K562 (cell line): ENCODE measurements around the gene MAP7D1. TPM values are rescaled to one million over a fixed set of nuclear protein-coding genes. Genes with fewer than 3 reads are reported as not detected.

Experiments
- KDM1A ChIP-seq, 2 experiments: fragments of 450-650 bp; IDR thresholded peaks; 2 replicates each; pipeline ENCODE4 v1.6.1; 2016; ENCODE audit warnings: mild to moderate bottlenecking in 2 of 2
- NCOA1 ChIP-seq: fragments of 450-650 bp; IDR thresholded peaks from 2 replicates; pipeline ENCODE4 v1.6.1; 2016; ENCODE audit warnings: low read depth
- PHF8 ChIP-seq: fragments of 200-600 bp; sonication (generic); IDR thresholded peaks from 2 replicates; pipeline ENCODE4 v1.6.1; 2012; ENCODE audit warnings: mixed run types, mild to moderate bottlenecking, inconsistent platforms, low read length, moderate library complexity, borderline replicate concordance
- PYGO2 ChIP-seq: fragments of 450-650 bp; IDR thresholded peaks from 2 replicates; pipeline ENCODE4 v1.6.1; 2016; ENCODE audit warnings: mild to moderate bottlenecking, missing genetic modification characterization, moderate library complexity, missing compliant biosample characterization
- SLC30A9 ChIP-seq: fragments of 250-450 bp; sonication (Bioruptor Pico); IDR thresholded peaks from 2 replicates; pipeline ENCODE4 v1.8.0; 2022; ENCODE audit warnings: mild to moderate bottlenecking, moderate library complexity
- SRSF3 ChIP-seq: fragments of 200-400 bp; formaldehyde crosslinking; IDR thresholded peaks from 2 replicates; pipeline ENCODE4 v1.6.1; 2016; ENCODE audit warnings: mild to moderate bottlenecking, low read length, moderate library complexity; ENCODE audit not compliant: insufficient read depth
- TAF1 ChIP-seq: IDR thresholded peaks from 2 replicates; pipeline ENCODE4 v1.6.1; 2011; ENCODE audit warnings: mild to moderate bottlenecking, low read length, moderate library complexity; ENCODE audit not compliant: insufficient read depth, control insufficient read depth, severe bottlenecking; ENCODE audit errors: extremely low read depth
- TOE1 ChIP-seq, 2 experiments: fragments of 450-650 bp in 1 of 2; sonication (generic) in 1 of 2; formaldehyde crosslinking in 1 of 2; IDR thresholded peaks; 2 replicates each; pipeline versions ENCODE4 v1.7.1 to v1.8.0; 2016 to 2022; ENCODE audit warnings: borderline replicate concordance in 2 of 2, mild to moderate bottlenecking in 2 of 2, antibody characterized with exemption in 1 of 2, inconsistent platforms in 1 of 2, low read depth in 1 of 2, missing genetic modification reagents in 1 of 2, moderate library complexity in 1 of 2
- ZBTB8A ChIP-seq: fragments of 450-650 bp; IDR thresholded peaks from 2 replicates; pipeline ENCODE4 v1.6.1; 2018; ENCODE audit warnings: mild to moderate bottlenecking, moderate library complexity; ENCODE audit not compliant: partially characterized antibody
- ZNF133 ChIP-seq: fragments of 250-450 bp; sonication (Bioruptor Pico); IDR thresholded peaks from 2 replicates; pipeline ENCODE4 v1.4.0; 2020; ENCODE audit warnings: mild to moderate bottlenecking
- ZNF146 ChIP-seq: IDR thresholded peaks from one replicate; pipeline ENCODE4 v1.6.1; 2018; ENCODE audit warnings: missing compliant biosample characterization; ENCODE audit not compliant: unreplicated experiment
- ZNF311 ChIP-seq: fragments of 250-450 bp; sonication (Bioruptor Pico); IDR thresholded peaks from 2 replicates; pipeline ENCODE4 v1.4.0; 2020; ENCODE audit warnings: mild to moderate bottlenecking, moderate library complexity
- ZZZ3 ChIP-seq: fragments of 450-650 bp; IDR thresholded peaks from 2 replicates; pipeline ENCODE4 v1.6.1; 2016; ENCODE audit warnings: antibody characterized with exemption, mild to moderate bottlenecking, moderate library complexity
- polyA plus RNA-seq, 8 experiments: library from polyadenylated mRNA; depleted of rRNA in 4 of 8; stranded (reverse) in 5 of 8; unstranded in 3 of 8; fragments of >200 nt; fragmentation: Nextera tagmentation in 2 of 8; fragmentation: Illumina TruSeq in 1 of 8; extraction: Ambion mirVana in 2 of 8; extraction: Trizol in 1 of 8; gene quantifications; 2 replicates each; pipeline versions ENCODE4 v1.2.1 to v1.2.3, GENCODE V29; 2011 to 2014; ENCODE audit warnings: inconsistent platforms in 1 of 8, missing spikeins in 1 of 8
- total RNA-seq, 7 experiments: library from RNA; depleted of rRNA in 6 of 7; stranded (reverse); fragments of >200 nt in 6 of 7; fragmentation: Illumina TruSeq in 2 of 7; extraction: Trizol in 2 of 7; gene quantifications; 2 replicates each; pipeline versions ENCODE4 v1.2.1 to v1.2.3, GENCODE V29; 2011 to 2021; ENCODE audit warnings: low replicate concordance in 1 of 7
- TF ChIP-seq, protein P1 (sequence below): IDR thresholded peaks from 3 replicates; pipeline ENCODE4 v1.6.1; 2011; ENCODE audit warnings: borderline replicate concordance, mild to moderate bottlenecking, moderate library complexity; ENCODE audit not compliant: insufficient read length; ENCODE audit errors: extremely low read depth
- TF ChIP-seq, protein P2 (sequence below), 2 experiments: fragments of 450-650 bp; IDR thresholded peaks; 2 replicates each; pipeline ENCODE4 v1.6.1; 2016
- TF ChIP-seq, protein P3 (sequence below): sonication (generic); formaldehyde crosslinking; IDR thresholded peaks from 2 replicates; pipeline ENCODE4 v1.8.1; 2023; ENCODE audit warnings: mild to moderate bottlenecking, missing genetic modification reagents
- TF ChIP-seq, protein P4 (sequence below): fragments of 450-650 bp; formaldehyde crosslinking; IDR thresholded peaks from 2 replicates; pipeline ENCODE4 v1.4.0; 2020; ENCODE audit warnings: mild to moderate bottlenecking, moderate library complexity

MAP7D1 gene
- total and polyA plus RNA-seq, 9 of the 15 experiments (the other 6 are each of a cell fraction or from before 2014, with no cell fraction given): 3.6 to 108 (median 34.5) TPM

DNA sequence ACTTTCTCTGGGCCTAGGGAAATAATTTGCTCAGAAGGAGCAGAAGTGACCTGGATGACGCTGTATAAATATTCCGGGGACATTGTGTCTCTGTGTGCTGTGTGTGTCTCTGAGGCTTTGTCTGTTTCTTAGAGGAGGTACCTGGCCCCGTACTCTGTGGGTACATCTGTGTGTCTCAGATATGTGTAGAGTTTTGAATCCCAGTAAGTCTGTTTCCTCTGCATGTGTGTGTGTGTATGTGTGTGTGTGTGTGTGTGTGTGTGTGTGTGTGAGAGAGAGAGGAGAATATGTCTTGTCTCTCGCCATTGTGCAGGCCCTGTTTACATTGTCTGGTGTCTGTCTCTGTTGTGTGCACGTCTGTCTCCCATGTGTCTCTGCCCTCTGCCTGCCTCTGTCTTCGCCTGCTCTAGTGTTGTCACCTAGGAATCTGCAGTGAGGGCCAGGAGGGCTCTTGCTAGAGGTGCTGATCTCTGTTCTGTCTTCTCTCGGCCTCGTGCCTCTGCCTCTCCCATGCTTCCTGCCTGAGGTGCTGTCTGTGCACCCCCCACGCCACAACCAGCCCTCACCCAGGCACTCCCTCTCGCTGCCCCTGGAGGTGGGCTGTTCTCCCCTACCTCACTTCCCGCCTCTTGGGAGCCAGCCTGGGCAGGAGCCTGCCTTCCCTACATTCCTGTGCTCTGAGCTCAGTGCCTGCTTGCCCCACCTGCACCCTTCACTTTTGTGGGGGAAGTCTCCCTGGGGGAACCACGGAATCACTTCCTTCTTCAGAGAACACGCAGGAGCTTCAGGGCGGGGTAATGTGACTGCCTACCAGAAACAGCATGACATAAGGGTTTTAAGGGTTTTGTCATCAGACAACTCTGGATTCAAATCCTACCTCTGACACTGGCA, 5.9 kb downstream of the MAP7D1 start (continued):
- TF ChIP-seq, protein P1, sequence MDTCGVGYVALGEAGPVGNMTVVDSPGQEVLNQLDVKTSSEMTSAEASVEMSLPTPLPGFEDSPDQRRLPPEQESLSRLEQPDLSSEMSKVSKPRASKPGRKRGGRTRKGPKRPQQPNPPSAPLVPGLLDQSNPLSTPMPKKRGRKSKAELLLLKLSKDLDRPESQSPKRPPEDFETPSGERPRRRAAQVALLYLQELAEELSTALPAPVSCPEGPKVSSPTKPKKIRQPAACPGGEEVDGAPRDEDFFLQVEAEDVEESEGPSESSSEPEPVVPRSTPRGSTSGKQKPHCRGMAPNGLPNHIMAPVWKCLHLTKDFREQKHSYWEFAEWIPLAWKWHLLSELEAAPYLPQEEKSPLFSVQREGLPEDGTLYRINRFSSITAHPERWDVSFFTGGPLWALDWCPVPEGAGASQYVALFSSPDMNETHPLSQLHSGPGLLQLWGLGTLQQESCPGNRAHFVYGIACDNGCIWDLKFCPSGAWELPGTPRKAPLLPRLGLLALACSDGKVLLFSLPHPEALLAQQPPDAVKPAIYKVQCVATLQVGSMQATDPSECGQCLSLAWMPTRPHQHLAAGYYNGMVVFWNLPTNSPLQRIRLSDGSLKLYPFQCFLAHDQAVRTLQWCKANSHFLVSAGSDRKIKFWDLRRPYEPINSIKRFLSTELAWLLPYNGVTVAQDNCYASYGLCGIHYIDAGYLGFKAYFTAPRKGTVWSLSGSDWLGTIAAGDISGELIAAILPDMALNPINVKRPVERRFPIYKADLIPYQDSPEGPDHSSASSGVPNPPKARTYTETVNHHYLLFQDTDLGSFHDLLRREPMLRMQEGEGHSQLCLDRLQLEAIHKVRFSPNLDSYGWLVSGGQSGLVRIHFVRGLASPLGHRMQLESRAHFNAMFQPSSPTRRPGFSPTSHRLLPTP: no peak
- TF ChIP-seq NCOA1: no peak
- TF ChIP-seq SRSF3: no peak
- TF ChIP-seq ZBTB8A: no peak
- TF ChIP-seq, protein P2, sequence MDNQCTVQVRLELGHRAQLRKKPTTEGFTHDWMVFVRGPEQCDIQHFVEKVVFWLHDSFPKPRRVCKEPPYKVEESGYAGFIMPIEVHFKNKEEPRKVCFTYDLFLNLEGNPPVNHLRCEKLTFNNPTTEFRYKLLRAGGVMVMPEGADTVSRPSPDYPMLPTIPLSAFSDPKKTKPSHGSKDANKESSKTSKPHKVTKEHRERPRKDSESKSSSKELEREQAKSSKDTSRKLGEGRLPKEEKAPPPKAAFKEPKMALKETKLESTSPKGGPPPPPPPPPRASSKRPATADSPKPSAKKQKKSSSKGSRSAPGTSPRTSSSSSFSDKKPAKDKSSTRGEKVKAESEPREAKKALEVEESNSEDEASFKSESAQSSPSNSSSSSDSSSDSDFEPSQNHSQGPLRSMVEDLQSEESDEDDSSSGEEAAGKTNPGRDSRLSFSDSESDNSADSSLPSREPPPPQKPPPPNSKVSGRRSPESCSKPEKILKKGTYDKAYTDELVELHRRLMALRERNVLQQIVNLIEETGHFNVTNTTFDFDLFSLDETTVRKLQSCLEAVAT (IDR thresholded peaks at IDR 0.05): peak in 1 of 2 experiments; percentile 73; a peak in 1 of 4 replicates
- 0 out of 2 replicates have a peak, but pooled peaks have one; percentile 28 for TF ChIP-seq TOE1 (IDR thresholded peaks at IDR 0.05; ENCODE audit: borderline replicate concordance)
- no peak for TF ChIP-seq TOE1 (CRISPR knock-in tag; IDR thresholded peaks at IDR 0.05; ENCODE audit: borderline replicate concordance, low read depth)
- TF ChIP-seq, protein P3, sequence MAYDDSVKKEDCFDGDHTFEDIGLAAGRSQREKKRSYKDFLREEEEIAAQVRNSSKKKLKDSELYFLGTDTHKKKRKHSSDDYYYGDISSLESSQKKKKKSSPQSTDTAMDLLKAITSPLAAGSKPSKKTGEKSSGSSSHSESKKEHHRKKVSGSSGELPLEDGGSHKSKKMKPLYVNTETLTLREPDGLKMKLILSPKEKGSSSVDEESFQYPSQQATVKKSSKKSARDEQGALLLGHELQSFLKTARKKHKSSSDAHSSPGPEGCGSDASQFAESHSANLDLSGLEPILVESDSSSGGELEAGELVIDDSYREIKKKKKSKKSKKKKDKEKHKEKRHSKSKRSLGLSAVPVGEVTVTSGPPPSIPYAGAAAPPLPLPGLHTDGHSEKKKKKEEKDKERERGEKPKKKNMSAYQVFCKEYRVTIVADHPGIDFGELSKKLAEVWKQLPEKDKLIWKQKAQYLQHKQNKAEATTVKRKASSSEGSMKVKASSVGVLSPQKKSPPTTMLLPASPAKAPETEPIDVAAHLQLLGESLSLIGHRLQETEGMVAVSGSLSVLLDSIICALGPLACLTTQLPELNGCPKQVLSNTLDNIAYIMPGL (CRISPR knock-in tag): no peak
- TF ChIP-seq ZNF311: no peak
- no peak for TF ChIP-seq ZZZ3
- TF ChIP-seq PHF8: peak; percentile 34; the same call in 1 of the 2 replicates
- TF ChIP-seq KDM1A (IDR thresholded peaks at IDR 0.05): peak in 1 of 2 experiments; percentile 29; a peak in 1 of 4 replicates
- TF ChIP-seq TAF1: no peak
- no peak for TF ChIP-seq ZNF133 (CRISPR knock-in tag)
- no peak for TF ChIP-seq PYGO2 (tag)
- TF ChIP-seq ZNF146 (CRISPR knock-in tag): no peak
- TF ChIP-seq, protein P4, sequence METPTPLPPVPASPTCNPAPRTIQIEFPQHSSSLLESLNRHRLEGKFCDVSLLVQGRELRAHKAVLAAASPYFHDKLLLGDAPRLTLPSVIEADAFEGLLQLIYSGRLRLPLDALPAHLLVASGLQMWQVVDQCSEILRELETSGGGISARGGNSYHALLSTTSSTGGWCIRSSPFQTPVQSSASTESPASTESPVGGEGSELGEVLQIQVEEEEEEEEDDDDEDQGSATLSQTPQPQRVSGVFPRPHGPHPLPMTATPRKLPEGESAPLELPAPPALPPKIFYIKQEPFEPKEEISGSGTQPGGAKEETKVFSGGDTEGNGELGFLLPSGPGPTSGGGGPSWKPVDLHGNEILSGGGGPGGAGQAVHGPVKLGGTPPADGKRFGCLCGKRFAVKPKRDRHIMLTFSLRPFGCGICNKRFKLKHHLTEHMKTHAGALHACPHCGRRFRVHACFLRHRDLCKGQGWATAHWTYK (CRISPR knock-in tag): peak; percentile 81
- no peak for TF ChIP-seq SLC30A9
